Measurements from ENCODE around the gene REV3L.
"Not testable (repeated sequence)": the region's sequence is repeated elsewhere in the genome, so short reads cannot be mapped to it uniquely, and the experiment has no call there.

The REV3L gene

DNA sequence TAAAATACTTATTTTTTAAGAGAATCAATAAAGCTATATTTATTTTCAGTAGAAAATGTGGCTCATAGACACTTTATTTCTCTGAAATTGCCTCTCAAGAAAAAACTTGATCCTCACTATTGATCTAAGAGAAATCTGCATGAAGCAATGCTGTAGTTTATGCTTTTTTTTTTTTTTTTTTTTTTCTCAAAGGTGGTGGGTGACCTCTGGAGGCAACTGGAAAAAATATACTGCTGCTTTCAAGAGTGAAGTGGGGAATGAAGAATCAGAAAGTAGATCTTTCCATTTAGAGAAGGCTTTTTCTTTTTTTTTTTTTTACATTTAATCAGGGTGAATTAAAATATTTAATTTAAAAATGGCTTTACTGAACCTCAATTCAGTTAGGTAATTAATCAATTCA lies 226.4 kb downstream of the REV3L start:
- no peak for DNase-seq (ENCODE audit: low spot score)

DNA sequence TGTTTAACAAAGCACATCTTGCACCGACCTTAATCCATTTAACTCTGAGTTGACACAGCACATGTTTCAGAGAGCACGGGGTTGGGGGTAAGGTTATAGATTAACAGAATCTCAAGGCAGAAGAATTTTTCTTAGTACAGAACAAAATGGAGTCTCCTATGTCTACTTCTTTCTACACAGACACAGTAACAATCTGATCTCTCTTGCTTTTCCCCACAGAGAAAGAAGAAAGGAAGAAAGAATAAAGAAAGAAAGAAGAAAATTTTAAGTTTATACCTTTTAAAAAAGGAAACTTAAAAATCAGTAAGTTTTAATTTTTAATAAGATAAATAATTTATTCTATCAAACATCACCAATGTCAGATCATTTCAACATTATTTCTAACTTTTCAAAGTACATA lies 227.2 kb downstream of the REV3L start:
- not testable (repeated sequence) for DNase-seq (ENCODE audit: low spot score)

DNA sequence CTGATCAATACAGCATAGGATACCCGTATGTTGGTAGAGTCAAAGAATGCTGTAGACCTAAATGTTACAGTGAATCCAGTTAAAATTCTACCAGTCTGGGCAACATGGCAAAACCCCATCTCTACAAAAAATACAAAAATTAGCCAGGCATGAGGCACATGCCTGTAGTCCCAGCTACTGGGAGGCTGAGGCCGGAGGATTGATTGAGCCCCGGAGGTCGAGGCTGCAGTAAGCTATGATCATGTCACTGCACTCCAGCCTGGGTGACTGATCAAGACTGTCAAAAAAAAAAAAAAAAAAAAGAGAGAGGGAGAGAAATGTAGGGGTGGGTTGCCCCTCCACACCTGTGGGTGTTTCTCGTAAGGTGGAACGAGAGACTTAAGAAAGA lies 228.2 kb downstream of the REV3L start:
- no peak for DNase-seq (ENCODE audit: low spot score)

DNA sequence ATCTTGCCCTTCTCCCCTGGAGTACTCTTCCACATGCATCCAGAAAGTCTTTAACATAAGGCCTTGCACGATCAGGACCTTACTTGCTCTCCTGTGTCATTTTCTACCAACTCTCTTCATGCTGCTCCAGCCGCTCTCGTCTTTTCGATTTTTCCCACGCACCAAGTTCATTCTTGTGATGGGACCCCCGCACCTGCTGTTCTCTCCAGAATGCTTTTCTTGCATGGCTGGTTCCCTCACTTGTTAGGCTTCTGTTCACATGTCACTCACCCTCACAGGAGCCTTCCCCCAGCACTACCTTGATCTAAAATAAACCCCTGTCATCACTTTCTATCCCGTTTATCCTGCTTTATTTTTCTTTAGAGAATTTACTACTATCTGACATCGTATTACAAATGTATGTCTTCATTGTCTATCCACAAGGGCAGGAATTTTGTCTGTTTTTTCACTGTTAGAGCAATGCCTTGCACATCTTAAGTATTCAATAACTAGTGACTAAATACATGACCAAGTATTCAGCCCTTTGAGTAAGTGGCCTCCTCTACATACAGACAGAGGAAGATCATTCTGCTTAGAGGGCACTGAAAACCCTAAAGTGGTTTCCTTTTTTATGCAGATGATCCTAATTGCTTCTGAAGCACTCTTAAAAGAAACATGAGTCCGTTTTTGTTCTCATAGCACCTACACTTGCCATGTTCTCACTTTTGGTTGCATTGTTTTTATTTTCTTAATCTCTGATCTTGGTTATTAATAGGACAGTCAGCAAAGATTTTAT lies 228.8 kb downstream of the REV3L start:
- DNase-seq (ENCODE audit: low spot score), result no peak

DNA sequence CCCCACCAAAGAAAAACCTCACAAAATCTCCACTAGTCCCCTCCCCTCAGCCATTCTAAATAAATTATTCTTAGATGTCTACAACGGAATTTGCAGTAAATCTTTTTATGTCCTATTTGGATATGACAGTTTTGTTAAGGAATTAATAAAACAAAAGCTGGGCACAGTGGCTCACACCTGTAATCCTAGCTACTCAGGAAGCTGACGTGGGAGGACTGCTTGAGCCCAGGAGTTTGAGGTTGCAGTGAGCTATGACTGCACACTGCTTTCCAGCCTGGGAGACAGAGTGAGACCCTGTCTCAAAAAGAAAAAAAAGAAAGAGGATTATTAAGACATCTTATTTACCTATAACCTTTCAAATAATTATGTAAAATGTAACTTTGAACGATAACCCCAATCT lies 230.3 kb downstream of the REV3L start:
- no peak for DNase-seq (ENCODE audit: low spot score)

DNA sequence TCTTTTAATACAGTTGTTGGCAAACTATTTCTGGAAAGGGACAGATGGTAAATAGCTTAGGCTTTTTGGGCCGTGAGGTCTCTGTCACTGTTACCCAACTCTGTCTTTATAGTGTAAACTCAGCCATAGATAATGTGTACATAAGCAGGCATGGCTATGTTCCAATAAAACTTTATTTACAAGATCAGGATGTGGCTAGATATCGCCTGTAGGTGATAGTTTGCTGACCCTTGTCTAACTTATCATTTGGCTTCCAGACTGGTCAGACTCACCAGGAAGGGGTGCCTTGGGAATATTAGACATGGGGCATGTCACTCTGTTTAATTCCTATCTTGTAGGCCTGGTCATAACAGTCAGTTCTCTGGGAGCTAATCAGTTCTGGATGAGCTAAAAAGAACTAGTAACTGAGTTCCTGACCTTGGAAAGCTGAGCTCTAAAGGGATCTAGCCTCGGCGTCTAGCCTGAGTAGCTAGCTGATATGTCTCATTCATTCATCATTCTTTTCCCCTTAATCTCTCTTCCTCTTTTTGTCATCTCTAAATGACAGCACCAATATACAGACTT lies 232.1 kb downstream of the REV3L start:
- no peak for DNase-seq (ENCODE audit: low spot score)

All from left forelimb (tissue), 1 donor.